HUDEP-2 (cell line): ENCODE data around the gene DELE1.

Source experiments
- DNase-seq, 76 experiments: peaks; one replicate each; lab custom pipeline; 2025; ENCODE audit not compliant: unreplicated experiment in 76 of 76; lab: John Stamatoyannopoulos, UW

Gene DELE1

DNA sequence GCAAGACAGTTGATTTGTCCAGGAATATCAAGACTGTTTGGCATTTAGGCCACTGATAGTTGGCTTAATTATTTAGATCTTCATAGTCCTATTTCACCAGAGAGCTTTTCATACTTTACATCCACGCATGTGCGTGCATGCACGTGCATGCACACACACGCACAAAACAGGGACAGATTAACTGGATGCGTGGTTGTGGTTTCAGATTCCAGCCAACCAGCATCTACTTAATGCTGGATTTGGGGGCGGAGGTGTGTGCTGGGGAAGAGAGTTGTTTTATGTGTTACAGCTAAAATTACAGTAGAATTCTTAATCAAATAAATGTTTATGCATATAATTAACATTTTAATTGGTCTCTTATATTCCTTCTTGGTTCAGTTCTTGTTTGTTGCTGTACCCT is 52.5 kb downstream of the DELE1 start:
- no peak for DNase-seq

DNA sequence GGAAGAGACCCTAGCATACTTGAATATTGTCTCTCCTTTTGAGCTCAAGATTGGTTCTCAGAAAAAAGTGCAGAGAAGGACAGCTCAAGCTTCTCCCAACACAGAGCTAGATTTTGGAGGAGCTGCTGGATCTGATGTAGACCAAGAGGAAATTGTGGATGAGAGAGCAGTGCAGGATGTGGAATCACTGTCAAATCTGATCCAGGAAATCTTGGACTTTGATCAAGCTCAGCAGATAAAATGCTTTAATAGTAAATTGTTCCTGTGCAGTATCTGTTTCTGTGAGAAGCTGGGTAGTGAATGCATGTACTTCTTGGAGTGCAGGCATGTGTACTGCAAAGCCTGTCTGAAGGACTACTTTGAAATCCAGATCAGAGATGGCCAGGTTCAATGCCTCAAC is 54.7 kb downstream of the DELE1 start:
- no peak for DNase-seq

DNA sequence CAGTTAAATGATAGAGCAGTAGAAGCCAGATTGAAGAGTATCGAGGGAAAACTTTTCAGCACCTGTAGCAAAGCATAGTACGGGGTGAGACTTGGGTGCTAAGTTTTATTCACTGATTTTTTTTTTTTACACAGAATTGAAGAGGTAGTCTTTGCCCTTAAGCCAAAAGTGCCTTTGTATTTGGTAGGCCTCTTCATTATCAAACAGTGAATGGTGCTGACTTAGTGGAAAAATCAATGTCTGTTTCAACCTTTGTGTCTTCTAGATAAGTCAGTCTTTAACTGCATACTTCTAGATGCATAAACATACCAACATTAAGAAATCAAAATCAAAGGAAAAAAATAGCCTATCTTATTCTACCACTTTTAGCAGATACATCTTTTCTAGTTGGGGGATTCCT is 59.0 kb downstream of the DELE1 start:
- DNase-seq, result no peak

DNA sequence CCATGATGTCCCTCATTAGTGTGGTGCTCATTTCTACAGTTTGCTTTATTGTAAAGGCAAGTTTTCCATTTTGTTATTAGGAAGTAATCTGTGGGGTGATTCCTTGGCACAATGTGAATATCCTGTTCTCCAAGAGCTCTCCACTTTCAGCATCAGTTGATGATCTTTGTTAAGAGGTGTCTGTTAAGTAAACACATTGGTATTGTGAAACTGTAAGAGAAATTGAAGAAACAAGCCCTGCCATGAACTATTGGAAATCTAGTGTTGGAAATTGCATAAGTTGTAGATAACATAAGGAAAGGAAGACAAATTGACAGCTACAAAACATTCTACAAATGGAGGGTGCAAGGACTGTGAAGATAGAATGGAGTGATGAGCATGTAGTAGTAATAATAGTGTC is 62.4 kb downstream of the DELE1 start:
- no peak for DNase-seq

DNA sequence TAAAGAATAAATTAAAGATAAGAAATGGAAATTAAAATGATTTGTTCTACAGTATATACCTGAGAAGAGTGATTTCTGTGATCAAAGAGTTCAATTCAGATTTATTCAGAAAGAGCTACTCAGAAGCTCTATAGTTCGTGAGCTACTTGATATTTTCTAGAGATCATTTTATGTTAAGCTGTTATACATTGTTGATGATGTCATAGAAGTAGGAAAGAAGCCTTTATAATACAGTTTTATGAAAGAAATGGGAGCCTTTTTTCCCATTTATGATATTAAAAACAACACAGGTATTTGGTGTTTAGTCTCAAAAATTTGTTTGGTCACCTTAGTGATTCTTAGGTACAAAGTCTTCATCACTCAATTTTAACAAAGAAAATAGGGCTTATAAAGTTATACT is 66.0 kb downstream of the DELE1 start:
- DNase-seq, result no peak
